ENCODE measurements around the gene PEF1. TPM values are rescaled to one million over a fixed set of nuclear protein-coding genes. Genes with fewer than 3 reads are reported as not detected.
"Not testable (repeated sequence)": the region's sequence is repeated elsewhere in the genome, so short reads cannot be mapped to it uniquely, and the experiment has no call there.

Gene PEF1
- total and polyA plus RNA-seq, 2 donors (not counting 3 experiments of a cell fraction or from before 2014, with no cell fraction given), result 73.3 to 161 TPM

- intact Hi-C loops (cut with micrococcal nuclease), result loop anchor here (1.0 to 10.0 kb wide), 7 partner anchors 8 to 347 kb away; partner anchors contain the start of genes PEF1 and PTP4A2
- peak; percentile 86 for DNase-seq (ENCODE audit: low read depth, low spot score)
- H3K27ac ChIP-seq (ENCODE audit: insufficient read depth, low read depth, low read length), result peak overlapping the region; percentile 92
Observed at GRCh38 chr1:31587720-31588423, 56.8 kb downstream of the PEF1 start.

GRCh38 chr1:31587328-31587699 is 57.4 kb downstream of the PEF1 start:
- H3K36me3 ChIP-seq (ENCODE audit: control insufficient read depth in 2 of 2, extremely low read depth in 1 of 2, insufficient read depth in 2 of 2, low read length in 2 of 2), result peaks cover 14 to 29% of the 10 kb centered on the region in 2 experiments
- CTCF ChIA-PET, result interaction anchor here (1.0 to 2.2 kb wide), 13 partner anchors 8 to 202 kb away, joined by 3 to 33 read pairs (median 5); partner anchors contain the start of genes HCRTR1 and TINAGL1
- BruUV-seq (replicated peaks); FAIRE-seq; DNase-seq (ENCODE audit: low read depth, low spot score); H3K4me2 ChIP-seq (ENCODE audit: insufficient read depth, low read length); H3K9me1 ChIP-seq (replicated peaks; ENCODE audit: control insufficient read depth, extremely low read depth, insufficient read depth, low read length); H3K27me3 ChIP-seq (ENCODE audit: control insufficient read depth in 2 of 2, insufficient read depth in 2 of 2, low read length in 2 of 2); dilution Hi-C loops (cut with MboI; ENCODE audit: extremely low pct_ligation_motif_present, low sequenced_read_pairs); H3K9me3 ChIP-seq (replicated peaks; ENCODE audit: control insufficient read depth, insufficient read depth, low read length); H3K4me3 ChIP-seq (replicated peaks in 1 of 3; ENCODE audit: insufficient read depth in 1 of 3, low read depth in 1 of 3, low read length in 3 of 3); H4K20me1 ChIP-seq (replicated peaks; ENCODE audit: control insufficient read depth, extremely low read depth, insufficient read depth, low read length); H2AFZ ChIP-seq (ENCODE audit: low read depth, low read length): not testable (repeated sequence)
- intact Hi-C loops (cut with micrococcal nuclease), result loop anchor here (1.0 to 10.0 kb wide), 2 partner anchors 31 to 347 kb away; partner anchors contain the start of gene PTP4A2
- peak overlapping the region; percentile 92 for H3K27ac ChIP-seq (ENCODE audit: insufficient read depth, low read depth, low read length)
- peaks cover 43% of the 10 kb centered on the region for H3K4me1 ChIP-seq (ENCODE audit: control insufficient read depth, extremely low read depth, insufficient read depth, low read length)
- POLR2A ChIA-PET, result interaction anchor here (0.6 to 0.9 kb wide), 2 partner anchors 13 to 58 kb away, joined by 3 to 4 read pairs; partner anchors contain the start of gene PEF1
- H3K79me2 ChIP-seq (ENCODE audit: control insufficient read depth, insufficient read depth, low read length), result peaks cover 16% of the 10 kb centered on the region
- peak overlapping the region; percentile 70 for H3K9ac ChIP-seq (replicated peaks; ENCODE audit: extremely low read depth, insufficient read depth, low read length)

More at GRCh38 chr1:31587720-31588423, 56.8 kb downstream of the PEF1 start:
- peaks cover 39% of the 10 kb centered on the region for H3K4me1 ChIP-seq (ENCODE audit: control insufficient read depth, extremely low read depth, insufficient read depth, low read length)
- peak overlapping the region; percentile 70 for H3K9ac ChIP-seq (replicated peaks; ENCODE audit: extremely low read depth, insufficient read depth, low read length)
- ChIA-PET CTCF (interaction anchor here (0.7 to 2.2 kb wide), 18 partner anchors 9 to 201 kb away, joined by 3 to 33 read pairs (median 4); partner anchors contain the start of genes HCRTR1 and TINAGL1), POLR2A (interaction anchor here (0.6 to 0.9 kb wide), 2 partner anchors 14 to 57 kb away, joined by 3 to 4 read pairs; partner anchors contain the start of gene PEF1)
- no peaks in the 10 kb centered on the region for H4K20me1 ChIP-seq (replicated peaks; ENCODE audit: control insufficient read depth, extremely low read depth, insufficient read depth, low read length)
- no peaks in the 10 kb centered on the region for H3K9me1 ChIP-seq (replicated peaks; ENCODE audit: control insufficient read depth, extremely low read depth, insufficient read depth, low read length)
- no peak overlapping the region for H3K4me2 ChIP-seq (ENCODE audit: insufficient read depth, low read length)
- BruUV-seq (replicated peaks), result no TSS peak
- no peak overlapping the region for H2AFZ ChIP-seq (ENCODE audit: low read depth, low read length)
- TF ChIP-seq, protein P1, sequence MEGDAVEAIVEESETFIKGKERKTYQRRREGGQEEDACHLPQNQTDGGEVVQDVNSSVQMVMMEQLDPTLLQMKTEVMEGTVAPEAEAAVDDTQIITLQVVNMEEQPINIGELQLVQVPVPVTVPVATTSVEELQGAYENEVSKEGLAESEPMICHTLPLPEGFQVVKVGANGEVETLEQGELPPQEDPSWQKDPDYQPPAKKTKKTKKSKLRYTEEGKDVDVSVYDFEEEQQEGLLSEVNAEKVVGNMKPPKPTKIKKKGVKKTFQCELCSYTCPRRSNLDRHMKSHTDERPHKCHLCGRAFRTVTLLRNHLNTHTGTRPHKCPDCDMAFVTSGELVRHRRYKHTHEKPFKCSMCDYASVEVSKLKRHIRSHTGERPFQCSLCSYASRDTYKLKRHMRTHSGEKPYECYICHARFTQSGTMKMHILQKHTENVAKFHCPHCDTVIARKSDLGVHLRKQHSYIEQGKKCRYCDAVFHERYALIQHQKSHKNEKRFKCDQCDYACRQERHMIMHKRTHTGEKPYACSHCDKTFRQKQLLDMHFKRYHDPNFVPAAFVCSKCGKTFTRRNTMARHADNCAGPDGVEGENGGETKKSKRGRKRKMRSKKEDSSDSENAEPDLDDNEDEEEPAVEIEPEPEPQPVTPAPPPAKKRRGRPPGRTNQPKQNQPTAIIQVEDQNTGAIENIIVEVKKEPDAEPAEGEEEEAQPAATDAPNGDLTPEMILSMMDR (IDR thresholded peaks at IDR 0.05; ENCODE audit: extremely low read depth in 1 of 2, insufficient read depth in 1 of 2, low read depth in 1 of 2, low read length in 2 of 2), result peak; percentile 71 to 92
- TF ChIP-seq POLR2A (IDR thresholded peaks at IDR 0.05; ENCODE audit: low read depth, low read length), result peak; percentile 81
- TF ChIP-seq POLR2AphosphoS5 (IDR thresholded peaks at IDR 0.05; ENCODE audit: insufficient read depth, low read depth, low read length), result peak; percentile 86
- no peak for TF ChIP-seq JUN (IDR thresholded peaks at IDR 0.05; ENCODE audit: borderline replicate concordance, insufficient read depth, insufficient read length, low read depth)
- peaks cover 14 to 28% of the 10 kb centered on the region in 2 experiments for H3K36me3 ChIP-seq (ENCODE audit: control insufficient read depth in 2 of 2, extremely low read depth in 1 of 2, insufficient read depth in 2 of 2, low read length in 2 of 2)
- FAIRE-seq, result peak; percentile 92
- H3K9me3 ChIP-seq (replicated peaks; ENCODE audit: control insufficient read depth, insufficient read depth, low read length), result no peaks in the 10 kb centered on the region
- dilution Hi-C loops (cut with MboI; ENCODE audit: extremely low pct_ligation_motif_present, low sequenced_read_pairs), result no loop called here
- H3K4me3 ChIP-seq (replicated peaks in 1 of 3; ENCODE audit: insufficient read depth in 1 of 3, low read depth in 1 of 3, low read length in 3 of 3), result no peak overlapping the region
- H3K27me3 ChIP-seq (ENCODE audit: control insufficient read depth in 2 of 2, insufficient read depth in 2 of 2, low read length in 2 of 2), result no peaks in the 10 kb centered on the region
- peaks cover 11% of the 10 kb centered on the region for H3K79me2 ChIP-seq (ENCODE audit: control insufficient read depth, insufficient read depth, low read length)
